HG02981 (cell line): ENCODE data around the gene CKMT2.

Experiments used
- ATAC-seq: cut with Tn5 transposase; IDR thresholded peaks from one replicate; pipeline ENCODE4 v1.9.1; 2021; ENCODE audit warnings: mild to moderate bottlenecking, moderate library complexity; ENCODE audit not compliant: unreplicated experiment

The CKMT2 gene

DNA sequence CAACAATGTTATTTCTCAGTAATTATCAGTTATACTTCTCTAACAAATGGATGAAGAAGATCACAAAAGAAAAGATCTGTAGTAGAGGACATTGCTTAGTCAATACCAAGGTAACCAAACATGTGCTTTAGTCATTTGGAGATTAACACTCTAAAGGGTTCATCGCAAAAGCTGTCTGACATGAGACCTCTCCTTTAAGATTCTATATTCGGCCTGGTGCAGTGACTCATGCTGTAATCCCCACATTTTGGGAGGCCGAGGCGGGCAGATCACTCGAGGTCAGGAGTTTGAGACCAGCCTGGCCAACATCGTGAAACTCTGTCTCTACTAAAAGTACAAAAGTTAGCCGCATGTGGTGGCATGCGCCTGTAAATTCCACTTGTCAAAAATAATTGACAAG is 18.3 kb upstream of the CKMT2 start:
- ATAC-seq, result no peak

DNA sequence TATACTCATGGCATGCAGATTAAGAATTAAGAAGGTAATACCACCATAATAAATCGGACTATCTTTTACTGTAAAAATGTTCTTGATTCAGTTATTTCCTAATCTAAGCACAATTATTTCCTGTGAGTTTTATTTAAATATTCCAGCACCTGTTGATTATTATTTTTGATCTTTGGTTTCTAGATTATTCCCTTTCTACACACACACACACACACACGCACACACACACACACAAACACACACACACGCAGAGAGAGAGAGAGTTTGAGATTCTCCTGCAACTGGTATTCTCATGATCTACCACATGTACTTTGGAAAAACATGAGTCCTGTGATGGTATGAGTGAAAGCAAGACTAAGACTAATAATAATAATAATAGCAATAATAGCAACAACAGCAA is 17.0 kb upstream of the CKMT2 start:
- ATAC-seq, result no peak

DNA sequence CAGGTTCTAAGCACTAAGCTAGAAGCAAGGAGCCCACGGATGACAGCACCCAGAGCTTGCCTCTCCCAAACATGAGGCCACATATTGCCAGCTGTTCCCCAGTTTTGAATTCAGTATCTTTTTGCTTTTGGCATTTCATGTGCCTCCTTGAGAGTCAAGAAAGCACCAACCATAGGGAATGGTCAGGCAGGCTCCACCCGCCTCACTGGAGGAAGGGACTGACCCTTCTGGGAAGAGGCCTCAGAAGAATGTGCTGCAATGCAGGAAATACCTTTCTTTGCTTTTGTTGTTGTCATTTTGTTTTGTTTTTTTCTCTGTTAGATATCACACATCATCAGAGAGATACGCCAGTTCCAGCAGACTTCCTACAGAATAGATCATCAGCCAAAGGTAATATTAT is 13.7 kb upstream of the CKMT2 start:
- no peak for ATAC-seq

DNA sequence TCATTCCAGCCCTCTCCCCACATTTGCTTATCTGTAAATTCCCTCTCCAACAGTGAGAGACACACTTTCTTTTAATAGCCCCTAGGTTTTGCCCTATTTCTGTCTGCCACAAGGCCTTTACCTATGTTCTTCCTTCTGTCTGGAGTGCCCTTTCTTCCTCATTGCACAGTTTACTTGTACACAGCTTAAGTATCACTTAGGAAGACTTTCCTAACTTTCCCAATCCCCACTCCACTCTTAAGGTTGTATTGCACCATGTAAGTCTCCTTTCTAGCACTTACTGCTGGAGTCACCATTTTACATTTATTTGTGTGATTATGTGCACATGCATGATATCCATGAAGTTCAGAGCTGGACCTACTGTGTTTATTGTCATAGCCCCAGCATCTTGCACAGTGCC is 10.8 kb upstream of the CKMT2 start:
- no peak for ATAC-seq

DNA sequence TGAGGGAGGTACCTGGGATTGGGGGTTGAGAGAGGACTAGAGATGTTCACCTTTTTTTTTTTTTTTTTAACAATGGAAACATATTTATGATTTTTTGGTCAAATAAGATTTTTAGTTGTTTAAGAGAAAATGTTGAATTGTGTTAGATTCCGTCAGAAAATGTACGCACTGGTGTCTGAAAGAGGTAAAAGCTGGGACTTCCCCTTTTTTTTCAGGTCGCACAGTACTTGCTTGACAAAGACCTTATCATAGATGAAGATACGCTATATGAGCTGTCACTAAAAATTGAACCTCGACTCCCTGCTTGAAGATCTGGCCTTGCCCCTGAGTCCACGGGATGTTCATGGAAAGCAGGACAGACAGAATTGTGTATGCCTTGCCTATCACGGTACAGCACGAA is 7.7 kb upstream of the CKMT2 start:
- no peak for ATAC-seq

DNA sequence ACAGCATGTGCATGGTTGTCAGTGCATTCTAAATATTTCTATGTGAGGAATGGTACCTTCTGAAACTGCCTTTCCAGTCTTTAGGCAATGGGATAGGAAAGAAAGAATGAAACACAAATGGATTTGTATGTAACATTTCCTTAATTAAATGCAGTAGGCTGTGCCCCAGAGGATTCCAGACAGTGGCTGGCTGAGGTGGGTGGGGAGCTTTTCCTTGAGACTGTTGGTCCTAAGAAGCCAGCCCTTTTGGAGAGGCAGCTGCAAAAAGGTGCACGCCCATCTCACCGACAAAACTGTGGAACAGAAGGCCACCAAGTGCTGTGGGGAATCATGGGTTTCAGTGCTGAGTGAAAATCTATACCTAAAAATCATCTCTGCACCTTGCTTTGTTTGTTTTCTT is 6.8 kb upstream of the CKMT2 start:
- no peak for ATAC-seq

DNA sequence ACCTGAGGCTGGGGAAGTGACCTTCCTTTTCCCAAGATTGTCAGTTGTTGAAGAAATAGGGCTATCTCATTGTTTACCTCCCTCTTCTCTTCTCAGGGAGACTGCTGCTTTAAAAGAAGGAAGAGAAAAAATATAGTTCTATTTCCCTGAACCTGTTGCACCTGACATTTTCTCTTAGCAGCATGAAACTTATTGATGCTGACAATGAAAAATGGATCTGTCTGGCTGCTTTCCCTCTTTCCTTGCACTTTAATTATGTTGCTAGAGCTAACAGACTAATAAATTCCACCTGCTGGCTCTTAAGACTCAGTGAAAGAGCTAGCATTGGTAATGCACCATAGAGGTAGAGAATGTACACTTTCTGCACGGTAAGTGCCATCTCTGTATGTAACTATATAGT is 6.2 kb upstream of the CKMT2 start:
- ATAC-seq, result no peak

DNA sequence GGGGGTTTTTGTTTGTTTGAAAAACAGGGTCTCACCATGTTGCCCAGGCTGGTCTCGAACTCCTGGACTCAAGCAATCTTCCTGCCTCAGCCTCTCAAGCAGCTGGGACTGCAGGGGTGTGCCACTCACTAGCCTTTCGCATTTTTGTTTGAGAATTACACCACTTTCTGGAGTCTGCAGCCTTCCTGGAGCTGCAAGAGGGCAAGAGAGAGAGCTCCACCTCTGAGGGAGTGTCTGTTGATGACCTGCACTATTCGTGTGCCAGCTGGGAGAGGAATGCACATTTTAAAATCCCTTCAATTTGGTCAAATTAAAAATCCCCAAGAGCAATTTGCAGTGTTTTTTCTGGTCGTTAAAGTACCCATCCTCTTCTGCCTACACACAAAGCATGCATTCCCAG is 5.0 kb upstream of the CKMT2 start:
- no peak for ATAC-seq

DNA sequence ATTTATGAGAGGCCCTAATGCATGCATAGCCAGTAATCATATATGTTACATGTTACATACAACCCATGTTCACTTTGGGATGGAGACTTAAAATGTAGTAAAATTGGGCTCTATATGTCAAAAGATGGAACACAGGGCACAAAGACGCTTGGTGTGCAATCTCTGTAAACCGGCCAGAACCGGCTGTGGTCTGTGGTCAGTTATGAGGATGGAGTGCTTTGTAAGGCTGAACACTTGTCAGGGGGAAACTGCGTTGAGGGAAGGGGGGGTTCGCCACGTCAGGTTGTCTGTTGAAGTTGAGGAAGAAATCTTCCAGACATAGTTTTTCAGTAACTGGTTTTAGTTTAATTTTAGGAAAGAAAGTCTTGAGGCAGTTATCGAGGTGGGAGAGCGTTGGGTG is 2.7 kb upstream of the CKMT2 start:
- no peak for ATAC-seq

DNA sequence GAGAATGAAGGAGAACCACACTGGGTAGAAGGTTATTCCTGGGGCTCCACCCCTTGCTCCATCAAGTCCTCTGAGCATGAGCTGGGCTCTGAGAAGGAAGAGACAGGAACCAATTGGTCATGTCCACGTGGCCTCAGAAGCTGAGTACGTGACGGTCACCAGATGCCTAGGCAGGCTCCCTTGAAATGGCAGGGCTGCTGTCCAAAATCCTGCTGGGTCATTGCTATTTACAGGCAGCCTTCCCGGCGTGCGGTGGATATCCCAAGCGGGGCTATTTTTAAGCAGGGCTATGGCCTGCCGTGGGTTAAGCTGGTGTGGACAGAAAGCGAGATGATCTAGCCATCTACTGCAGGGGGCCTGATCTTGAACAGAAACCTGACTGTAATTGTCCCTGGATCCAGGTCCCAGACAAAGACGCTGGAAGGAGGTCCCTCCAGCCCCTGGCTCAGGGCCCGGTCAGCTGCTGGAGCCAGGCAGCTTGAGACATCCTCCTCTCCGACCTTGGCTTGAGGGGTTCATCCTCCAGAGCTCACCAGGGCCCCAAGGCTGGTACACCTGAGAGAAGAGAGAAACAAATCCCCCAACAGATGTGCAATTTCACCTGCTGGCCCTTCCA is 550 bp upstream of the CKMT2 start:
- ATAC-seq, result no peak

DNA sequence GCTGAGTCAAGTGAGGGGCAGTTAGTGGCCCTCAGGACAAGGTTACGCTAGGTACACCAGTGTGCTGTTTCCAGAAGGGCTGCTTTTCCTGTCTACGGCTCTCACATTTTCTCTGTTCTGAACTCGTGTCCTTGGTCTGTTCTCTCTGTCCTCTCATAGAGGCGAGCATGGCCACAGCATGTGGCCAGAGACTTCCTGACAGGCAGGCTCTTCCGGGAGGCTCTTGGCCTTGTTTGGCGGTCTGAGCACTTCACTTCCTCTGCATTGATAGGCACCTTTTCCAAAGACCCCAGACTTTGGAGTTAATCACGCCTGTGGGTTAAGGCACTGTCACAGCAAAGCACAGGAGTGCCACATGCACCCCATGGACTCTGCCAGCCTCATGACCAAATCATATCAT is 1.2 kb downstream of the CKMT2 start:
- ATAC-seq, result no peak

DNA sequence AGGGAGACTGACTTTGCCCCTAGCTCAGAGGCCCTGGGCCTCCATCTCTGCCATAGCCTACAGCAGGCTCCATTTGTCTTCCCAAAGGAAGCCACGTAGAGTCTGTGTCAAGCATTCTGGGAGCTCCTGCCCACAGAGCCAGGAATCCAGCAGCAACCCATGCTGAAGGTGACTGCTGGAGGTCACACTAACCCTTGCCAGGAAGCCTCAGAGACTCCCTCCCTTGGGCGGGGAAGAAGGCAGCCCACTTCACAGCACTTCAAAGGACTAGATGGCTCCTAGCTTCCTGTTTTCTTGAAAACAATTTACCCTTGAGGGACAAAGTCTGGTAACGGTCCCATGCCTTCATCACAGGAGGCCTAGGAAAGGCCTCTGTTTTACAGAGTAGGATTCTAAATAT is 1.7 kb downstream of the CKMT2 start:
- ATAC-seq, result no peak

DNA sequence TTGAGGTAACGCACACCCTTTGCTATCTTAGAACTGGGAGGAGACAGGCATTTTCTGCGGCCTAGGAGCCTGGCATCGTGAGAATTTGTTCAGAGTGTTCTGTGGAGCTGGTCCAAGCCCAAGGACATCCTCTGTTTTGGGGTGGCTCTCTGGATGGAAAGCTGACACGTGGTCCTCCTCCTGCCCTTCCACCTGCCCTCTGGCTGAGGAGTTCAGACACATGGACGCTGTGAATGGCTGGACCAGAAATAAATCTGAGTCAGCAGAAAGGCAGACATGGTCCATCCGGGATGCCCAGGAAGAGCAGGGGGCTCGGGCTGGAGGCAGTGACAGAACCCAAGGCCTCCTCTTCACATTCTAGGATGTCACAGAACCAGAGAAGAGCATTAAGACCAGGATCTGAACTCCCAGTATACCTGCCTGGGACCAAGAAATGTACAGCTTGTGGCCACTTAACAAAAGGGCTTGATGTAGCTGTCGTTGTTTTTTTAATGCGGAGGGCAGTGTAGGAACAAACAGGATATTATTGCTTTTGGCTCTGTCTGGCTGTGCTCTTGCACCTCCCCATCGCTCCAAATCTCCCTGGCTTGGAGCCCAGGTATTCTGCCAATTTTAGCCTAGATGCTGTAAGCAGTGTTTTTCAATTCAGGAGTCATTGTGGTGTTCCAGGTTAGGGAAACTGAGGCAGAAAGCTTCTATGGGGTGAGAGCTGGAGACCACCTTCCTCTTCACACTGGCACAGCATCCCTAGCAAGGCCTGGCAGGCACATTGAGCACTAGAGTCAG is 2.4 kb downstream of the CKMT2 start:
- ATAC-seq, result no peak

DNA sequence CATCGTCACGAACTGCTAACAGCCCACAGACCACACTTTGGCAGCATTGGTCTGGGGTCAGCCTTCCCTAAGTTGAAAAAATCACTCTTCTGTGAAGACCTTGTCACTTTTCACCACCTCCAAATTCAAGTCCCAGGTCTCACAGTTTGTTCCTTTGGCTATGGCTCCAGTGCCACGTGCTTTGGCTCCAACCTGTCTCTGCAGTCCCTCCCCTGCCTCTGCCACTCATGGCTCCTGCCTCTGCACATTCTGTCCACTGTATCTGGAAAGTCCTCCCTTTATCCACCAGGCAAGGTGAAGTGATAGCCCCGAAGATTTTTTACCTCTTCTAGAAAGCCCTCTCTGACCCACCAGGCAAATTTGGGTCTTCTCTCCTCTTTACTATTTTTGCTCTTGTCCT is 5.3 kb downstream of the CKMT2 start:
- no peak for ATAC-seq

DNA sequence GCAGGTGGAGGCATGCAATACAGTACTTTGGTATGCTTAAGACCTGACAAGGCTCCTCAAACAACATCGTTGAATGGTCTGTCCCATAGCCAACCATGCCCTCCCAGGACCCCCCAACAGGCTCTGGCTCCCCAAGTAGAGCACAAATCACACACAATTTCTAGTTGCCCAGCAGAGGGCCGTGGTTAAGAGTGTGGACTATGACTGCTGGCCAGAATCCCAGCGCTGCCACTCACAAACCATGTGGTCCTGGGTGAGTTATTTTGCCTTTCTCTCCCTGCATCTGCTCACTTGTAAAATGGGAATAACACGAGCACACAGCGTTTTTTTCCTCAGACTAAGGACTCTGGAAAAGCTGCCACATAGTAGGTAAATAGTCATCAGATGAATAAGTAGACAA is 6.5 kb downstream of the CKMT2 start:
- no peak for ATAC-seq

DNA sequence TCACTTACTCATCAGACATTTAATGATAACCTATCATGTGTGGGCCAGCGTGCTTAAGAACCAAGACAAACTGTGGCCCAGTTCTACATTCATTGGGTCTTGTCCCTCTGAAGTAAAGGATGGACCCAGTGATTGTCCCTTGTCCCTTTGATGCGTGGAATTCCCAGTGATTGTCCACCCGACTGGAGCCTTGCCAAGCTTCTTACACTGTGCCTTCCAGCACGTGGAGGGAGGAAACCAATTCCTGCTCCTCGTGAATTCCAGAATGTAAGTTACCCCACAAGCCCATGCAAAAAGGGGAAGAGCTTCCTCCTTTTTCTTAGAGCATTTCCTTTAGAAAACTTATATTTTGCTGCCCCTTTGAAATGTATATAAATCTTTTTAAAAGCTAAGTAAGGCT is 7.9 kb downstream of the CKMT2 start:
- ATAC-seq, result no peak

DNA sequence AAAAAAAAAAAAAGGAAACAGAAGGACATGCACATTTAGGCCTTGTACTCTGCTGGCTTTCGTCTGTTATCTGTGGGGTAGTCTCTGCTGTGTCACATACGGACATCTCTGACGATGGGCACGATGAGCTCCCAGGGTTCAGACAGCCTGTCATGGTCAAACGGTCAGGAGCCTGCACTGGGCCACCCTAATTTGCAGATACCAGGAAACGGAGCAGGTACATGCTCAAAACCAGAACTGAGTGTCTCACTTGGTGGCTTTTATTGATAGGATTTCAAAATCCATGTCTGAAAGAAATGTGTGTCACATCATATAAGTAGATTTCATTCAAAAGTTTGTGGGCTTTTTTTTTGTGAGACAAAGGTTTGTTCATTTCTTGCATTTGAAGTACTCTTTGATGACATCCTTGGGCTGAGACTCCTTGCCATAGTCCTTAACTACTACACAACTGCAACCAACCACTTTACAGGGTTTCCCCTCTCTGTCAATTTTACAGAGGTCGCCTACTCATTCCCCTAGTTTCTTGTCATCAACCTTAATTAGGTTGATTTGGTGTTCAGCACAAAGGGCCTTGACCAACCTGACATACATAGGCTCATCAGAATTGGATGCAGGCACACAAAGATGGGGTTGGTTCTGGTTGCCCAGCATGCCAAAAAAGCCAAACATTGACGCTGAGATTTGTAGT is 9.0 kb downstream of the CKMT2 start:
- no peak for ATAC-seq

DNA sequence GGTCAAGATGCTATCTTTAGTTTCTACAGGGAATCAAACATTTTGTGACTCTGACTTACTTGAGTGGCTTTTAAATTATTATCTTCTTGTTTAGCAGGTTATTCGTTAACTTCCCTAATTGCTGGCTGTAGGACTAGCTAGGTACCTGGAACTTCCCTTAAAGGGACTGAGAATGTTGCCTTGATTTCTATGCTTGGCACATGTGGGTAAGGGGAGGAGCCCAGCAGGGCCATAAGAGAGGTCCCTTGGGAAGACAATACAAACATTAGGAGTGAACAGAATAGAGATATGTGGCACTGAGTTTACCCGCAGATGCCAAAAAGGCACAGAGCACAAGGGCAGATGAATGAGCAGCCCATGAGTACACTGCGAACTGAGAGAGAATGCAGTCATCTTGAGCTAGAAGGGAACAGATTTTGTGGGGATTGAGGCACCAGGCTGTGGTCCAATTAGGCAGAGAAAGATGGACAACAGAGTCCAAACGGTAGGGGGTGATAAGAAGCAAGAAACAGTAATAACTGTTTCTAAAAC is 9.8 kb downstream of the CKMT2 start:
- no peak for ATAC-seq

DNA sequence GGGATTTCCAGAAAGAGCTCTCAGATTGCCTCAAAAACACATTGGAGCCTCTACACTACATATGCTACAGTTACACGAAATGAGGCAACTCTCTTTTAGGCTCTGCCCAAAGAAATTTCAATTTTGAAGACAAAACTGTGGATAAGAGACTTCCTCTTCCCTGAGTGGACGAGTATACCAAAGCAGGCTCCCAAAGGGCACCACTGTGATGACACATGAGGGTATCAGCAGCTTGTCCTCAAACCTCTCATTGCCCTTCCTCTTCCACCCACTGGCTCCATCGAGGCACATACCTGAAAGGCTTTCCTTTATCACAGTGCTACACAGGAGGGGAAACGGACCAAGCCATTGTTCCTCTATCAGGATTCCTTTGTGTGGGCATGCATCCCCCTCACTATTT is 11.3 kb downstream of the CKMT2 start:
- no peak for ATAC-seq

DNA sequence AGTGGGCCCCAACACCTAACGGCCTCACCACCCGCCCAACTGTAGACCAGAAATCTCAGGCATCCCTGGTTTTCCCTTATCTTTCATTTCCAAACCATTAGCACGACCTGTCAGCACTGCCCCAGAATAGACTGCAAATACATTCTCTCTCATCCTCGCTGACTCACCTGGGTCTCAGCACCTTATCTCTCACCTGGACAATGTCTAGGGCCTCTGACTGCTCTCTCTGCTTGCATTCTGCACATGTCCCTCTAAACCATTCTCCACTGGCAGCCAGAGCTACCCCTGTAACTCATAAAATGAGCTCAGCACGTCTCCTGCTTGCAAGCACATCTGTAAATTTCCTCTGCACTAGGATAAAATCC is 12.7 kb downstream of the CKMT2 start:
- no peak for ATAC-seq

DNA sequence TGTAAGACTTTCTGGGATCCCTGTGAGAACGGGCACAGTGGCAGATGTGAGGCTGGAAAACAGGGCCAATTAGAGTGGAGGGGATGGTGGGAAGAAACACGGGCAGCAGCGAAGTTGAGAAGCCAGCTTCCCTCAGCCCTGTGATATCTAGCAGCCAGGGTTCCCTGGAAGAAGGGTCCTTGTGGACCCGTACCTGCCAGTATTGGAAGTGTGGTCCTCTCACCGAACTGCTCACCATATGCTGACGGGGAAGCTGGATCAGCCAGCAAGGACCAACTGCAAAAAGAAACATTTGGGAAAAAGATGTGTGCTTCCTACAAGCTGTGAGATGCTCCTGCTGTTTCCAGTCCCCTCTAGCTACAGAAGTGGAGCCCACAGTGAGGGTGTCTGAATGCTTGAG is 13.6 kb downstream of the CKMT2 start:
- no peak for ATAC-seq

DNA sequence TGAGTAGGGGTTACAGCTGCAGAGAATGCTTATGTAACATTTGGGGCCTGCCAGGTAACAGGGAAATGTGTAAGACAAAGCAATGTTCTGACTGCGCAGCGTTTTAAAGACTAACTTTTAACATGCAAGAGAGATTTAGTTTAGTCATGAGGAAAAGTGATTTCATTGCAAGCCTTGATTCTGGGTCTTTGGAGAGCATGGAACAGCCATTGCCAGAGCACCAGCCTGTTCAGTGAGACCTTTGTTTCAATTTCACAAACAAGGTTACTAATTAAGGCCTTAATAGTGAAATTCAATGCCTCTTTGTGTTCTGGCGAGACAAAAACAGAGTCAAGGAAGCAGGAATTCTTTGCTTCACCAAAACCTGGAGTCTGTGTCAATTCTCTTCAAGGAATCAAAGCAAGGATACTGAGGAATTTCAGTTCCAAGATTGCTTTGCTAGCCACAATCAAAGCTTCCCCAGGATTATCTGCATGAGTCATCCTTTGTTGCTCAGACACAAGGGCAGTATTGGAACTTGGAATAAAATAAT is 14.4 kb downstream of the CKMT2 start:
- ATAC-seq, result no peak
